Fibroblast of gingiva (primary cell): ENCODE data around the gene TEPSIN.

Source experiments
- DNase-seq: peaks from one replicate; pipeline ENCODE4 v3.0.0-alpha.2; 2011; ENCODE audit warnings: low read depth

Gene TEPSIN

GRCh38 chr17:81270279-81270678 lies 31.4 kb upstream of the TEPSIN start:
- DNase-seq, result no peak

DNA sequence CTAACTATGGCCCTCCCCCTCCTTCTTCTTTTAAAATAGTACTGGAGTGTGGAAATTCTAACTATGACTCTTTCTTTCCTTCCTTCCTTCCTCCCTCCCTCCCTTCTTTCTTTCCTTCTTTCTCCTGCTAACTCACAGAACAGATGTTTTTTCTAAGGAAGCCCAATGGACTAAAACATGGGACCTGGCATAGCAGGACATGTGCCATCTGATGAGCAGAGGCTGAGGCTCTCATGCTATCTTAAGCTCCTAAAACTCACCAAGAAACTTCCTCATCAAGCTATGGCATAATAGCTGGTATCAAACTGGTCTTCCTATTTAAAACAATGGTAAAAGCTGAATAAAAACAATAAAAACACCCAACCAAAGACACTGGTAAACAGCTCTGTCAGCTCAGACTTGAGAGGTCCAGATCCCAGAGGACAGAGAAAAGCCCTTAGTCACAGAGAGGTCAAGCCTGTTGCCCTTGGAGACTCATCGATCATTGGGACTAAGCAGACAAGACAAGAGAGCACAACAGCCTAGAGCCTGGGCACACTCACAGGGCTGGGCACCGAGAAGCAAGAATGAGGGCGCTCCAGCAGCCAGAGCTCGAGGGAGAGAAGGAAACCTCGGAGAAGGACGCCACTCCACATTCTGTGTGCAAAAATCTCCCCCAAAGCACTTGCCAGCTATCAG lies 28.7 kb upstream of the TEPSIN start:
- DNase-seq, result no peak

- no peak for DNase-seq
Measured at GRCh38 chr17:81265576-81265975, 26.7 kb upstream of the TEPSIN start.

GRCh38 chr17:81264640-81265039 lies 25.8 kb upstream of the TEPSIN start:
- DNase-seq, result no peak

DNA sequence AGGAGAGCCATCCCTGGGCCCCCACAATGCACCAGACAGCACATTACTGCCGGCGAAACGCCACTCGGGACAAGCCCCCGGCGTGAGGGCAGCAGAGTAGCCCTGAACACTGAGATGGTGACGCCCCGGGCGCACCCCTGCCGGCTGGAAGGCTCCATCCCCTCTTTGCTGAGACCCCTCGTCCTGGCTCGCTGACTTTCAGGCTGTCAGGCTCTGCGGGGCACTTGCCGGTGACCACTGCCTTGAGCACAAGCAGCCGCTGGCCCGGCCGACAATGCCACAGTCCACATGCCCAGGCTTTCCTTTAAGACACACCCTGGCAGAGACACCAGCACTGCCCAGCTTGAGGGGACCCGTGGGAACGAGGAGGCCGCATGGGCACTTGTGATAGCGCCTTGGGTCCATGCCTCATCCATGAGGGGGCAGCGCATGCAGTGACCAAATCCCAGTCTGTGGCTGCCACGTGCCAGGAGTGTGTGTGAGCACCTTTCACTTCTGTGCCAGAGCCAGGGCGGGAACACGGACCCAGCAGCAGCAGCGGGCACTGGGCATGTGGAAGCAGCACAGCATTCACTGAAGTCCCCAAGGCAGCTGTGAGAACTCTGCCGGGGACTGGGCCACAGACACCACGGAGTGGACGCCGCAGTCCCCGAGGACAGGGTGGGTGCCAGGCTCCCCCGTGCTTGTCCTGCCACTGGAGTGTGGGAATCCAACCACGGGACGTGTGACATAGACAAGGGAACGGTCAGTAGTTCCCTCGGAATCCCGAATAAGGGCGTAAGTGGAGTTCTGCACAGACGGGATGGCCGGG lies 24.7 kb upstream of the TEPSIN start:
- DNase-seq, result no peak

DNA sequence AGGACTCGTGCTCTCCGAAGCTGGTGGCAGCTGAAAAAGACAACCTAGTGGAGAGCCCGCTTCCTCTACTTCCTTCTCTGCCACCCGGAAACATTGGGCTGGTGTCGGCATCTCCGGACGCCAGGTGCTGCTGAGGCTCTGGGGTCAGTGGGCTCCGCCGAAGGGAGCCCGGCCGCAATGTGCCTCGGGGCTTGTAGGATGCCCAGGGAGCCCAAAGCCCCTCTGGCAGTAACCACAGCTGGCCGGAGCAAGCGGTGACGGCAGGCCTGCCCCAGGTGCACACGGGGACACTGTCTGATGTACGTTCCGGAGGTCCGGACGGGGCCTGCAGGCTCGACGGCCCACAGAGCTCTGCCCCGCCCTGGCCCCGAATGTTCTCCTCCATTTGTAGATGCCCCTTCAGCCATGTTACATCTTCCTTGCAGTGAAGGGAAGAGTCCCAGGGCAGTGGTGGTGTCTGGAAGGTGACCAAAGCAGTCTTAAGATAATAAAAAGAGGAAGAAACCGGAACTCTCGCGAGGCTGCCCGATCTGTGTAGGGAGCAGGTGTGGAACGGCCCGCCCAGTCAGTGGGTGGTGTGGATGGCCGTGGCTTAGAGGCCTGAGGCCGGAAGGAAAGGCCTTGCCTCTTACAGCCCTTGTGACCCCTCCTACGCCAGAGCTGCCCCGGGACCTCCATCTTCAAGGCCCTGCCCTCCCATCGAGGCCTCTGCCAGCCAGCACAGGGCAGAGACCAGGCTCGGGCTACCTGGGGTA lies 22.9 kb upstream of the TEPSIN start:
- DNase-seq, result no peak

GRCh38 chr17:81261096-81261495 lies 22.2 kb upstream of the TEPSIN start:
- DNase-seq, result no peak

DNA sequence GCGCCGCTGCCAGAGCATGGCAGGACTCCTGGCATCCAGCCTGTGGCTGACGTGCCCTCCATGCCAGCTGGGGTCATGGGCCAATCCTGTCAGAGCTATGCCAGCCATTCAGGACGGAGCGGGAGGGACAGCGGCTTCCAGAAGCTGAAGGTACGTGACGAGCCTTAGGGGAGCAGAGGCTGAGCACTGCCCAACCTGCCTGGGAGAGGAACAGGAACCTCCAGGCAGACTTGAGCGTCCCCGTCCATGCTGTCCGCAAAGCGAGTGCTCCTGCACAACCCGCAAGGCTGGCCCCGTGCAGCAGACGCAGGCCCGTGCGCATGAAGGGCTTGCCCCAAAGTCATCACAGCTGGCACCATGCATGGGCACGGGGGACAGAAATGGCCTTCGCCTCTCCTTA lies 21.8 kb upstream of the TEPSIN start:
- no peak for DNase-seq

DNA sequence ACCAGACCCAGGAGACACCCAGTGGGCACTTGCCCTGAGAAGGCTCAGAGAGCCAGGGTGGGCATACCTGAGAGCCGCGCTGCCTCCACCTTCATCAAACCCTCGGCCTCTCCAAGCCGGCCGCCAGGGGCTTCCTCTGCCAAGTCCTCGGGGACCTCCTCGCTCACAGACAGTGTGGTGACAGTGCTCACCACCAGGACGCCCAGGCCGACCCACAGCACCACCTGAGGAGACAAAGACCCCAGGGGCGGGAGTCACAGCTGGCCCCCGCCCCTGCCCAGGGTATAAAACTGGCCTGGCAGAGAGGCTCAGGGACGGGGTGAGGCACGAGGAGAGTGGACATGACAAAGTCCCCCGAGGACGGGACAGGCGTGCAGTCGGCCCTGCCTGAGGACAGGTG lies 21.3 kb upstream of the TEPSIN start:
- DNase-seq, result no peak

DNA sequence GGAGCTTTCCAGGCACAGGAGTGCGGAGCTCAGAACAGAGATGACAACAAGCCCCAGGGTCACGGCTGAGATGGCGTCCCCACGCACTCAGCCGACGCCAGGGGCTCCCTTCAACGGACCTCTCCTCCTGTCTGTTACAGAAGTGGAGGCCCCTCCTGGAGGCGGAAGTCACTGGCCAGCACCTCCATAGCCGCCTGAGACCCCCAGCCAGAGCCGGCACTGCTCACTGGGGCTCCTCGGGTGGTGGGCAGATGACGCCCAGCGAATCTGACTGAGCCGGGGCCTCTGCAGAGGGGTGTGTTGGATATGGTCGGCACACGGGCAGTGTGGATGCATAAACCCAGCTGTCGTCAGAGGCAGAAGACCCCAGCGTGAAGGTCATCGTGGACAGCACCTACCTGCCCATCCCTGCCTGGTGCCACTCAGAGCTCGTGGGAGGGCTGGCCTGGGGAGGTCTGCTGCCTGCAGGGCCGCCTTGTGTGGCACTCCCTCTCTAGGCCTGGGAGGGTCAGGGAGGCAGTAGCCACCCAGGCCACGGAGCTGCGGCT lies 20.3 kb upstream of the TEPSIN start:
- DNase-seq, result no peak

DNA sequence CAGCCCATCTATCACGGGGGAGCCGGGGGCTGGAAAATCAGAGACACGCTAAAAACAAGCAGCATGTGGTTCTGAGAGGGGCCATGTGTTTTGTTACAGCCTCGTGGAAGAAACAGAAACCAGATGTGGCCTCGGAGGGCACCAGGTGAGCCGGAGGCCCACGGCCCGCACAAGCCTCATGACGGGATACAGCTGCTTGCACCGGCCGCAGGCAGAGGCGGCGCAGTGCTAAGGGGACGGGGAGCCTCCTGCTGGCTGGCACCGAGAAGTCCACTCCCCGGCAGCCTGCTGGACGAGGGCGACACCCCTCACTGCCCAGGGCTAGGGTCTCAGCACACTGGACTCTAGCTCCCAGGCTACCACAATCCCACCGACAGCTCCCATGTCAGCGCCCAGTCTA lies 19.4 kb upstream of the TEPSIN start:
- DNase-seq, result no peak

GRCh38 chr17:81257533-81257932 lies 18.7 kb upstream of the TEPSIN start:
- DNase-seq, result no peak

DNA sequence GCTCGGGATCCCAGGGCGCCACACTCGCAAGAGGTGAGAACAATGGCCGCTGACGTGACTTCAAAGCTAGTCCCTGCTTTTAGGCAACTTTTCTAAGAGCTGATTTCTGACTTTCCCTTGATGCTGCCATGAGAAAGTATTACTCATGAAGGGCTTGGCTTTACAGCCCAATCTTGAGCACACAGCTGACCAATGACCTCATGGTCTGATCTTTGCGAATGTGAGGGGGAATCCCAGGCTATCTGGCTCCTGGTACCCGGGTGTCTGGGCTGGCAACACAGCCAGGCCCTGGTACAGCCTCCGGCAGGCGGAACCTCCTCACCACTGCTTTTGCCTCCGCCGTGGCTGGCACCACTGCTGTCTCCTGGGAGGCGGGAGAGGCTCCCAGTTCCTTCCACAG lies 17.8 kb upstream of the TEPSIN start:
- DNase-seq, result peak; percentile 29

DNA sequence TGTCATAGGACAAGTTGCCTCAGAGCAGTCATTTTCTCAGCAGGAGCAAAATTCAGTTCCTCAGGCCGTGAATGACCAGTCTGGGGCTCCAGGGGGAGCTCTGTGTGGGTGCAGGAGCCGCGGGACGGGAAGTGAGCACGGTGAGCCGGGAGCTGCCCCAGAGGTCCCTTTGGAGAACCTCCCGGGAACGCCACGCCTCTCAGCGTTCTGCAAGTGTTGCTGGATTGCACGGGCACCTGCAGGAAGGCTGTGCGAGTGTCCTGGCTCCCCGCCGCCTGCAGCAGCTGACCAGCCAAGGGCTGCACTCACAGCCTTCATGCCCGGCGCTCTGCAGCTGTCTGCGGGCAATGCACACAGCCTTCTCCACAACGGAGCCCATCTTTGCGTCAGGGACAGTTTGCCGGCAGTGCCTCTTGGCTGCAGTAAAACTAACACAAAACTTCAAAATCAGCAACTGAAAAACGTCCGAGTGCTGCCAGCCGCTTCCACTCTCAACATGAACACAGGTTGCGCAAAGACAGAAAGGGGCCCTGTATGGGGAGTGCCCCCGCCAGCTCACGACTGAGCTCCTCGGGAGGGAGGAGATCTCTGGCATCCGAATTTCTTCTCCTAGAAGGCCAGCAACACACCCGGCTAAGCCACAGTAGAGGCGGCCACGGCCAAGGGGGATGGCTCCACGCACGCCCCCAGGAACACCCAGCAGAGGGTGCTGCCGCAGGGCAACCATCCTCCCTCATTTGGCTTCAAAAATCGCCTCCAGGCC lies 16.3 kb upstream of the TEPSIN start:
- peak; percentile 75 for DNase-seq

- no peak for DNase-seq
Measured at GRCh38 chr17:81253358-81254131, 14.7 kb upstream of the TEPSIN start.

DNA sequence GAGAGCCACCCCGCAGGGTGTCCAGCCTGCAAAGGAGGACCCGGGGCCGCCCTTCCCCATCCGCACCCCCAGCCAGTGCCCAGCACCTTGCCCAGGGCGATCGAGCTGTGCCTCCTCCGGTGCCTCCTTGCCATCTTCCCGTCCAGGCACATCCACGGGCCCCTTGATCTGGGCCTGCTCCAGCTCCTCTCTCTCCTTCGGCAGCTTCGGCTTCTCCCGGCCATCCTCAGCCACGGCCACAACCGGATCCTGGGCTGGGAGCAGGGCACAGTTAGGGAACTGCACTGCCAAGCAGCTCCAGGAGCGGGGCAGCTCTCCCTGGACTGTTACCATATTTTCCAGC lies 14.1 kb upstream of the TEPSIN start:
- no peak for DNase-seq

GRCh38 chr17:81252326-81252986 lies 13.6 kb upstream of the TEPSIN start:
- no peak for DNase-seq

DNA sequence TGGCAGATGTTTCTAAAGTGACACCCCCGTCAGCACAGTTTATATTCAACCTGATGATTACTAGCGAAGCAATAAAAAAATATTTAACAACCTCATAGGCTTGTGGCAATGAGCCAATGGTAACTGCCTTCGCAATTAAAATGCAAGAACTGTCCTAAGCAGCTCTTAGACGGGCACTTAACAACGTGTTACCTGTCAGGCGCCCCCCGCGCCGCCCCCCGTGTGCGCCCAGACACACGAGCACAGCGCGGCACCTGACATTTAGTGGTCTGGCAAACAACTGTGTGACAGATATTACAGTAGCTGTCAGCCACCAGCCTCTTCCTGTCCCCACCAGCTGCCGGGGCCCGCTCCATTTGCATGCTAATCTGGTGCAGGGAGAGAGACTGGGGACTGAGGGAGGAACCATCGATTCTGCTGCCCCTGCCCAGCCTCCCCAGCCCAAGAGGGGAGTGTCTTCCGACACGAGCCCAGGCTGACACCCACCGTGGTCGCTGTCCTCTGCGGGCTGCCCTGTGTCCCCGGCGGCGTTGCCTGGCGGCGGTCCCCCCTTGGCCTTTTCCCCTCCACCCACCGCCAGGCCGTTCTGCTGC lies 12.9 kb upstream of the TEPSIN start:
- DNase-seq, result no peak

DNA sequence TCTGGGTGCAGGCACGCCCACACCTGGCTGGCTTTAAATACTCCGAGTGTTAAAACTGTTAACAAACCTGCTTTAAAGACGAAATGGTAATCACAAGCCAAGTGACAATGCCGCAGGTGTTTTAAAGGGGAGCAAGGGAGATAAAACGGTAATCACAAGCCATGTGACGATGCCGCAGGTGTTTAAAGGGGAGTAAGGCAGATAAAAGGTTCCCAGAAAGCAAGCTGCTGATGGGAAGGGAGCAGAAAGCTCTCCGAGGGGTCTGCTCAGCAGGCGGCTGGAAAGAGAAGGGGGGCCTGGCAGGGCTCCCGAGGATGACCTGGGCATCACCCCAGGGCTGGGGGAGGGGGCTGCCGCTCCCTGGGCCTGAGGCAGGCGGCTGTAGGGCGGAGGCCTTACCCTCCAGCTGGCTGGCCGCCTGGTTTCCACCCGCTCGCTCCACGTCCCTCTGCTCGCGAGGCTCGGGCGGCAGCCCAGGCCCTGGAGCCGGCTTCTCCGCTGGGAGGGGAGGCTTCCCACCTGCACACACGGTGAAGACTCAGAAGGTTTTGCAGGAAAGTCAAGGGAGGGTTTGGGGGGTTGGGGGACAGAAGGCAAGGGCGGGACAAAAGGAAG lies 12.3 kb upstream of the TEPSIN start:
- DNase-seq, result no peak
